Activated CD8-positive, alpha-beta memory T cell treated with anti-CD3 and anti-CD28 coated beads, Interleukin-2, amount 50 U/mL, for 4 hours (primary cell): ENCODE data around the gene NDUFB2.
"Not testable (repeated sequence)": the region's sequence is repeated elsewhere in the genome, so short reads cannot be mapped to it uniquely, and the experiment has no call there.

Source experiments
- DNase-seq: peaks from one replicate; pipeline ENCODE4 v3.0.0-alpha.2; 2020

NDUFB2 gene

DNA sequence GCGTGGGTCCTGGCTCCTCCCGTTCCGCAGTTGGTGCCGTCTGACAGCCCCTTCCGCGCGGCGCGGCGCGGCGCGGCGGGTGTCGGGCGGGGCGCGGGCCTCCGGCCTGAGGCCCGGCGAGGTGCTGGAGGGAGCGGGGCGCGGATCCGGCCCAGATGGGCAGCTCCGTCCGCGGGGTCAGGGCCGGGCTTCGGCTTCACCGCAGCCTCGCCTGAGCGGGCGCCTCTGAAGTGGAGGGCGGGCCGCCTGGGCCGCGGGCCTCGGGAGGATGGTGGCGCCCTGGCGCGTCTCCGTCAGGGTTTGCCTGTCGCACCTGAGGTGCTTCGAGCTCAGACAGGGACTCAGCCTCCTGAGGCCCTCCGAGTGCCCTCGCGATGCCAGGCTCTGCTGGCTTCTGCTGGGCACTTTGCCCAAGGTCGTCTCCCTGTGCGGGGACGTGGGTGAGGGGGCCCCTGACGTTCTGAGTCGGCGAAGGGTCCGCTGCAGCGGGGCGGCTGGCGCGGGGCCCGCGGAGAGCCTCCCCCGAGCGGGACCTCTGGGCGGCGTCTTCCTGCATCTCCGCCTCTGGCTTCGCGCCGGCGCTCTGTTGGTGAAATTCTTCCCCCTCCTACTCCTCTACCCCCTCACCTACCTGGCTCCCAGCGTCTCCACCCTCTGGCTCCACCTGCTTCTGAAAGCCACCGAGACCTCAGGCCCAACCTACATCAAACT lies 23.3 kb upstream of the NDUFB2 start:
- DNase-seq: peak; percentile 61

DNA sequence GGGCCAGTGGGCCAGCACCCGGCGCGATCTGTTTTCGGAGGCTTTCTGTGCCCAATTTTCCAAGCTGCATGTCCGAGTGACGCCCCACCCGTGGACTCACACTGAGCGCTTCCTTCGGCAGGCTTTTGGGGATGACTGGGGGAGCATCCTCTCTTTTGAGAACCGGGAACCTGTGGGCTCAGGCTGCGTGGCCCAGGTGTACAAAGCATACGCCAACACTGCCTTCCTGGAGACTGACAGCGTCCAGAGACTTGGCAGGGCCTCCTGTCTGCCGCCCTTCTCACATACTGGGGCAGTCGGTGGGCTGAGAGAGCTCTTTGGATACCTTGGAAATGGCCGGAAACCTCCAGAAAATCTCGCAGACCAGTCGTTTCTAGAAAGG lies 22.7 kb upstream of the NDUFB2 start:
- no peak for DNase-seq

DNA sequence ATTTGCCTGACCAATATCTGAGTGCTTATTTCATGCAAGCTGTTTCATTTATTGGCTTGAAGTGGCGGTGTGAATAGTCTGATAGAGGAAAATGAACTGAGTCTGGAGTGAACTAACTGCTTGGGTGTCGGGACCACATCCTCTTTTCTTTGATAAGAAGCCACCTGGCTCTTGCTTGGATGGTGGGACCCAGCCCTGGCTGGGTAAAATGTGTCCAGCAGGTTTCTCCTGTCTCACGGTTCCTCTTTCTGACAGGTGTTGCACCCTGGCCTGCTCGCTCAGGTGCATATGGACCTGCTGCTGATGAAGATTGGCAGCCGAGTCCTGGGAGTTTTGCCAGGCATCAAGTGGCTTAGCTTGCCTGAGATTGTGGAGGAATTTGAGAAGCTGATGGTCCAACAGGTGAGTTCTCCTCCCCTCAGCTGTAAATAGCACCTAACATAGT lies 22.1 kb upstream of the NDUFB2 start:
- DNase-seq: no peak

DNA sequence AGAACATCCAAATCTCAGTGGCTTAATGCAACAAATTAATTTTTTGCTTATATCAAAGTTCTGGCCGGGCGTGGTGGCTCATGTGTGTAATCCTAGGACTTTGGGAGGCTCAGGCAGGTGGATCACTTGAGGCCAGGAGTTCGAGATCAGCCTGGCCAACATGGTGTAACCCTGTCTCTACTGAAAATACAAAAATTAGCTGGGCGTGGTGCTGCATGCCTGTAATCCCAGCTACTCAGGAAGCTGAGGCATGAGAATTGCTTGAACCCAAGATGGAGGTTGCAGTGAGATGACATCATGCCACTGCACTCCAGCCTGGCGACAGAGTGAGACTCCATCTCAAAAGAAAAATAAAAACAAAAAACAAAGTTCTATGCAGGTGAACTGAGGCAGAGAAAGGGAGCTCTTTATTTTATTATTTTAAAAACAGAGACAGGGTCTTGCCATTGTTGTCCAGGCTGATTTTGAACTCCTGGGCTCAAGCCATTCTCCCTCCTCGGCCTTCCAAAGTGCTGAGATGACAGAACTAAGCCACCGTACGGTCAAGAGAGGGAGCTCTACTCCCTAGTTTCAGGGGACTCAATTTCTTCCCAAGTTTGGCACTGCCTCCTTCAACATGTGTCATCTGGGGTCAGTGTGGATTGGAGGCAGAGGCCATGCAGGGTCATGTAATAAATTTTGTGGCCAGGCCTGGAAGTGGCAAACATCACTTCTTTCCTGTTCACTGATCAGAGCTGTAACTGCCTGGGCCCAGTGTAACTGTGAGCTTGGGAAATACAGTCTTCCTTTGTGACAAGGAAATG lies 21.4 kb upstream of the NDUFB2 start:
- no peak for DNase-seq

DNA sequence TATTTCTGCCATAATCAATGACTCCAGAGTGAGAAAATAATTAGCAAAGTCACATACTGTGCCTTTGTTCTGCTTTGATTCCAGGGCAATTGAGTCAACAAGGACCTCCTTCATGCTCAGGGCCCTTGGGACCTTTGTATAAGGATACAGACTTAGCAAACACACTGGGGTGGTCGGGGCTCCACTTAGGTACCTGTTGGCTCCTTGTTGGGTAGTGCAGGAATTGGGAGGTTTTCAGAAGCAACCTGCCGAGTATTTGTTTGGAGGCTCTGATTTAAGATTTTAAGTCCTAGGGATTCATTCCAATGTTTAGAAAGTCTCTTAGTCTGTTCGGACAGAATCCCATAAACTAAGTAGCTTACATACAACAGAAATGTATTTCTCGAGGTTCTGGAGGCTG lies 20.8 kb upstream of the NDUFB2 start:
- DNase-seq: no peak

DNA sequence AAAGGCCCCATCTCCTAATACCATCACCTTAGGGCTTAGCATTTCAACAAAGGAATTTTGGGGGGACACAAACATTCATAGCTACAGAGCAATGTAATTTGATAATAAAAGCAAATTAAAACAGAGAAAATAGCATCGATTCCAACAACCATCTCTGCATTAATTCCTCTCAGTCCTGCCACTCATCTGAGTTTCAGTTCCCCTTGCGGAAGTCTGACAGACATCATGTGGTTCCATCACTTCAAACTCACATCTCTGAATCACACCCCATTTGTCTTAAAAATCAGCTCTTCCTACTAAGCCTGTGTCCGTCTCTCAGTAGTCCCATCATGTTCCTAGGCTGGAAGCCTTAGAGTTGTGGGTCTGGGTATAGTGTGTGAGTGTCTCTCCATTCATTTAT lies 20.2 kb upstream of the NDUFB2 start:
- DNase-seq: no peak

DNA sequence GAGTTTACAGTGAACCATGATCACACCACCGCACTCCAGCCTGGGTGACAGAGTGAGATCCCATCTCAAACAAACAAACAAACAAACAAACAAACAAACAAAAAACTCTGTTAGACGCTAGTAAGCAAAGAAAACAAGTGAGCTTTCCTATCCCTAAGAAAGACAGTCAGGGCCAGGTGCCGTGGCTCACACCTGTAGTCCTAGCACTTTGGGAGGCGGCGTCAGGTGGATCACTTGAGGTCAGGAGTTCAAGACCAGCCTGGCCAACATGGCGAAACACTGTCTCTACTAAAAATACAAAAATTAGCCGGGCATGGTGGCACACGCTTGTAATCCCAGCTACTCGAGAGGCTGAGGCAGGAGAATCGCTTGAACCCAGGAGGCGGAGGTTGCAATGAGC lies 19.6 kb upstream of the NDUFB2 start:
- not testable (repeated sequence) for DNase-seq

DNA sequence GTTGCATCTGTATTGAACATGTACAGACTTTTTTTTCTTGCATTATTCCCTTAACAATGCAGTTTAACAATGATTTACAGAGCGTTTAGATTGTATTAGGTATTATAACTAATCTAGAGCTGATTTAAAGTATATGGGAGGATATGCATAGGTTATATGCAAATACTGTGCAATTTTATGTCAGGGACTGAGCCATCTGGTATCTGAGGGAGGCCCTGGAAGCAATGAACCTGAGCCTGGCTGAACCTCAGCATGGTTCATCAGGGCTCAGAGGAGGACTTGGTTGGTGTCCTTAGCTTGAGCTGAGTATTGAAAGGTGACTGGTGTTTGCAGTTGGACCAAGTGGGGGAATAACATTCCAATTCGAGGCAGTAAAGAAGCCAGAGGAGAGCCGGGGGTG lies 19.0 kb upstream of the NDUFB2 start:
- DNase-seq: no peak

DNA sequence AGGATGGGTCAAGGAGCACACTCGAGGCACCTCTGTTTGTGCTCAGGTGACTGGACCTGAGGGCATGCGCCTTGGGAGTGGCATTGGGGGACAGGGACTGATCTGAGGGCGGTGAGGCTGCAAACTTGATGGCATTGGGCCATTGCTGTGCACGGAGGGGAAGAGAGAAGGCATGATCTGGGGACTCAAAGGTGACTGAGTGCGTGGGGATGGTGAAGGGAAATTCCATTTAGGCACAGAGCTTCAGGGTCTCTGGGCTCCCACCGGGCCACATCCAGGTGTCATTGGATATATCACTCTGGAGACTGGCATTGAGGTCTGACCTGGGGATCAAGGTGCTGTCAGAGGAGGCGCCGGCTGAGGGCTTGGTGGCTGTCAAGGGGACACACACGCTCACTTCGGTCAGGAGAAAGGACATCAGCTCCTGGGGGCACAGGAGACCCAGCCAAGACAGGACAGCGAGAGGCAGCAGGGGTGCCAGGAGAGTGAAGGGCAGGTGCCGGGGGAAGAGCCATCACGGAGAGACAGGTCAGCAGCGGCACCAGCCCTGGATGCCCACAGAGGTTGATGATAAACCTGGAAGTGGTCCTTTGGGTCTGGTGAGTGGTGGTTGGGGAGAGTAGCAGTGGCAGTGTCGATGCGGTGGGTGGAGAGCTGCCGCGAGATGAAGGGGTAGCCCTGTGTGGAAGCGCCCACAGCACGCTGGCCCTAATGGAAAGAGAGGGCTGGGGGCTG lies 18.3 kb upstream of the NDUFB2 start:
- no peak for DNase-seq

DNA sequence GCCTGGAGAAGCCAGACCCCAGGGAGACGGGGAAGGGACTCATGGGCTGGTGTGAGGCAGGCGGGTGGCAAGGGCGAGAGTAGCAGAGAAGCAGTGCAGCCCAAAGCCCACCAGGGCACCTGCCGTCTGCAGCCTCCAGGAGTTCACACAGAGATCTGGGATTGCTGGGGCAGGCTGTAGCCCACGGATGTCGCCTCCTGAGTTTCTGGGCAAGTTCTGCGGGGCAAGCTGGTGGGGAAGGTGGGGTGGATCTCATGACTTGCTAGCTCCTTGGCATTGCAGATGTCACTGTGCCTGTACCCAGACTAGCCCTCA lies 17.7 kb upstream of the NDUFB2 start:
- no peak for DNase-seq

DNA sequence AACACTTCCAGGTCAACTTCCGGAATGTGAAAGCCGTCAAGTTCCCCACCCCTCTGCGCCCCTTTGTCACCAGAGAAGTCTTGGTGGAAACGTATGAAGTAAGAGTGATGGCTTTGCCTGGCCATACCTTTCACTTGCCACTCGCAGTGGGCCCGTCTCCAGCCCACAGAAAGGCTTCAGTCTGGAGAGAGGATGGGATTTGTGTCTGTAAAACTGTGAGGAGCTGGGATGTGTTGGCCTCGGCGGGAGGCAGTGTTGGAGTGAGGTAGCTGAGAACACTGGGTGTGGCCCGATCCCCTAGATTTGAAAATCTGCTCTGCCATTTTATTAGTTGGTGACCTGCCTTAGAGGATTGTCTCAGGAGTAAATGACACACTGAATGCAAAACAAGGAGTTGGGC lies 17.3 kb upstream of the NDUFB2 start:
- no peak for DNase-seq

DNA sequence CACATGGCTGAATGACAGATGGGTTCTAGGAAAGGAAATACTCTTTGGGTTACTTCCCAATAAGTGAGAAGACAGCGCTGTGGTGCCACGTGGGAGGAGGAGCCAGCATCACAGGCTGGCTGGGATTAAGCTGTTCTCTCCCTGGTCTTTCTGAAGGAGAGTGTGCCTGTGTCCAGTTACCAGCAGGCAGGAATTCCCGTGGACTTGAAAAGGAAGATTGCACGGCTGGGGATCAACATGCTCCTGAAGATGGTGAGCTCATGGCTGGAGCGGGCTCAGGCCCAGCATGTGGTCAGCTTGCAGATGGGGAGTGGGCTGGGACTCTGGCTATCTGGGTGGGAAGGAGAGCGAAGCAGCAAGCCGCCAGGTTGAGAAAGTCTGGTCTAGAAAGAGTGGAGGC lies 15.6 kb upstream of the NDUFB2 start:
- no peak for DNase-seq

DNA sequence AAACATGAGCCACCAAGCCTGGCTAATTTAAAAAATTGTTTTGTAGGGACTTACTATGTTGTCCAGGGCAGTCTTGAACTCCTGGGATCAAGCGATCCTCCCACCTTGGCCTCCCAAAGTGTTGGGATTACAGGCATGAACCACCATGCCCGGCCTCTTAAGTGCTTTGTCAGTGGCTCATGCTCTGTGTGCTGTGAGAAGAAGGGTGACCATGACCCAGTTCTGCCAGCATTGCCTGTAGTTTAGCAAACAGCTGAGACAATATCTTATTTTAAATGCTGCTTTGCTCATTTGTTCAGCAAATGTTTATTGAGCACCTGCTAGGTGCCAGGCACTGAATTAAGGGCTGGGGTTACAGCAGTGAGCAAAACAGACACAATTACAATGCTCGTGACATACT lies 14.7 kb upstream of the NDUFB2 start:
- DNase-seq: no peak

DNA sequence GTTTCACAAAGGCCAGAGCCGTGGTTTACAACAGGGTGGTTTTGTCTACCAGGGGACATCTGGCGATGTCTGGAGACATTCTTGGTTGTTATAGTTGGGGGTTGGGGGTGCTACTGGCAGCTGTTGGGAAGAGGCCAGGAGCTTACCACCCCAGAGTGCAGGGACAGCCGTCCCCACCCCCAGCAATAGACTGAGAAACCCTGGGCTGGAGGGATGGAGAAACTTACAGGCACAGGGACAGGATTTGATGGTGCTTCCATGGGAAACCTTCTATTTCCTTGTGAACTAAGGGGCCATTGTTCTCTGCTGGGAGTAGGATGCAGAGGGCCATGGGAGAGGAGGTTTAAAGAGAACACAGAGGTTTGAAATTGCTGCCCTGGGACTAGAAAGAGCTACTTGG lies 12.9 kb upstream of the NDUFB2 start:
- no peak for DNase-seq

DNA sequence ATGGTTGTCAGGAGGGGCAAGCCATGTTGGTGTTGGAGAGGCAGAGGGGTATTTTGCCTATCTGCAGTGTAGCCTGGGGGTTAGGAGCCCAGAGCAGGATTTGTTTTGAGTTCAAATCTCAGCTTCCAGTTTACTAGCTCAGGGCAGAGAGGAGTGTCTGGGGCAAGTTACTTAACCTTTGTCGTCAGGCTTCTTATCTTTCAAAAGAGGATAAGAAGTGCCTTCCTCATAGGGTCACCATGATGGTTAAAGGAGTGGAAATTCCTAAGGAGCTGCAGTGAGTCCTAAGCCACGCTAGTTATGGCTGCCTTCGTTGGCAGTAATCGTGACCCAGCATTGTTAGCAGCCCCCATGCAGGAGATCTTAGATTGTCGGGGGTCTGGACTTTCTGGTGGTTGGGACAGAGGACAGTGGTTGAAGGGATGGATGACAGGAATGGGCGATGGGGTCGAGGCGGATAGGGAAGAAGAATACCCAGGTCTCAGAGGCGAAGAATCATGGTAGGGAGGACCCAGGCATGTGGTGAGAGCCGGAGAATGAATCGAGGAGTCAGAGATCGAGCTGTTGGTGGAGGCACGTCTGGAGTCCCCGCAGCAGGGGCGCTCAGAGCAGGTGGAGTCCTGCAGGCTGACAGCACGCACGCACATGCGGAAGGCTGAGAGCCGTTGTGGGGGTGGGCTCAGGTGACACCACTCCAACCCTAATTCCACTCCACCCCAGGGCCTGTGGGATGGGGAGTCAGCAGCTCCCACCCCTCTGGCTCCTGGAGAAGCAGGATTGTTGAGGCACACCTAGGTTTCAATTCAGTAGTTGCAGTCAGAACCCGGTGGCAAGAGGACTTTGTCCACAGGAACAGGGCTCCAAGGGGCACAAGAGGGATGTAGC lies 12.2 kb upstream of the NDUFB2 start:
- DNase-seq: no peak

DNA sequence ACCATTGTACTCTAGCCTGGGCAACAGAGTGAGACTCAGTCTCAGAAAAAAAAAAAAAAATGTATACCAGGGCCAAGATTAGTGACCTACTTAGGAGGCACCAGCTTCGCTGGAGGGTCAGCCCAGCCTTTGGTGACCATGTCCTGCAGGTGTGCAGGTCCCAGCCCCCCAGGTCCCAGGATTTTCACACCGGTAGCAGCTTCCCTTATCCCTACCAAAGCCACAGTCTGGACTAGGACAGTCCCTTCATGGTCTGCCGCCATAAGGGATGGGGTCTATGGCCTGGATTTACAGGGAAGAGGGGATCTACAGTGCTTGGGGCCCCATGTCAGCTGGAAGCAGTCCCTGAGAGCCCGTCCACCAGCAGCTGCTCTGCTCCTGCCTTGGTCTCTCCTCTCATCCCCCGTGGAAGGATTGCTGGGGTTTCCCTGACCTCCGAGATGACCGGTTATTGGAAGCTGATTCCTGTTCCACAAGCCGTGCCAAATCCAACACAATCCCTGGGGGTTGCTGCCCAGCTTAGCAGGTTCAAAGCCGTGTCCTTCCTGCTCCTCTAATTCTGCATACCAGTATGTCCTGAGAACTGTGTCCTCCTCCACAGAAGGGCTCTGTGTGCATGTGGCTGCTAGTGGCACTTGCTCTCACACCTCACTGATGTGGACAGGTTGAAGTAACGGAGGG lies 11.0 kb upstream of the NDUFB2 start:
- no peak for DNase-seq

DNA sequence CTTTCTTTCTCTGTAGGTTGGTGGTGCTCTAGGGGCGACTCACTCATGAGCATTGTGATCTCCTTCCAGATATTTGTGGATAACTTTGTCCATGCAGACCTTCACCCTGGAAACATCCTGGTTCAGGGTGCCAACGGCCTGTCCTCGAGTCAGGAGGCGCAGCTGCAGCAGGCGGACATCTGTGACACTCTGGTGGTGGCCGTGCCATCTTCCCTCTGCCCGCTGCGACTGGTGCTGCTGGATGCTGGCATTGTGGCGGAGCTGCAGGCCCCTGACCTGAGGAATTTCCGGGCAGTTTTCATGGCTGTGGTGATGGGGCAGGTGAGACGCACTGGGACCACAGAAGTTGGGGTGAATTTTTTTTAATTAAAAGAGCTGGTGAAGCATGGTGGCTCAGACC lies 9.6 kb upstream of the NDUFB2 start:
- no peak for DNase-seq

DNA sequence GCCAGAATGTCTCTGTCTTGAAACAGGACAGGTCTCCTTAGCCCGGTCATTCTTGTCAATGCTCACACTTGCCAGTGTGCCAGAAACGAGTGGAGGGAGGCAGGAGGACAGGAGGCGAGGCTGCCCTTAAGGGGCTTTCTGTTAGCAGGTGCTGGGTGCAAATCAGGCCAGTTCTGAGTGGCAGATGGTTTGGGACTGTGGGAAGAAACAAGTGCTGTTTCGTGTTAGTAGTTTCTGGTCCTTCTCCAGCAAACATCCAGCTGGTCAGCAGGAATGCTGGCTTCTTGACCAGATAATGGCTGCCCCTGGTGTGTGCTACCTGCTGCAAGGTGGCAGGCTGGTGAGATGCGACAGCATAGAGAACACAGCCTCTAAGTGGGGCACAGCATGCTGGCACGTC lies 8.2 kb upstream of the NDUFB2 start:
- DNase-seq: no peak

DNA sequence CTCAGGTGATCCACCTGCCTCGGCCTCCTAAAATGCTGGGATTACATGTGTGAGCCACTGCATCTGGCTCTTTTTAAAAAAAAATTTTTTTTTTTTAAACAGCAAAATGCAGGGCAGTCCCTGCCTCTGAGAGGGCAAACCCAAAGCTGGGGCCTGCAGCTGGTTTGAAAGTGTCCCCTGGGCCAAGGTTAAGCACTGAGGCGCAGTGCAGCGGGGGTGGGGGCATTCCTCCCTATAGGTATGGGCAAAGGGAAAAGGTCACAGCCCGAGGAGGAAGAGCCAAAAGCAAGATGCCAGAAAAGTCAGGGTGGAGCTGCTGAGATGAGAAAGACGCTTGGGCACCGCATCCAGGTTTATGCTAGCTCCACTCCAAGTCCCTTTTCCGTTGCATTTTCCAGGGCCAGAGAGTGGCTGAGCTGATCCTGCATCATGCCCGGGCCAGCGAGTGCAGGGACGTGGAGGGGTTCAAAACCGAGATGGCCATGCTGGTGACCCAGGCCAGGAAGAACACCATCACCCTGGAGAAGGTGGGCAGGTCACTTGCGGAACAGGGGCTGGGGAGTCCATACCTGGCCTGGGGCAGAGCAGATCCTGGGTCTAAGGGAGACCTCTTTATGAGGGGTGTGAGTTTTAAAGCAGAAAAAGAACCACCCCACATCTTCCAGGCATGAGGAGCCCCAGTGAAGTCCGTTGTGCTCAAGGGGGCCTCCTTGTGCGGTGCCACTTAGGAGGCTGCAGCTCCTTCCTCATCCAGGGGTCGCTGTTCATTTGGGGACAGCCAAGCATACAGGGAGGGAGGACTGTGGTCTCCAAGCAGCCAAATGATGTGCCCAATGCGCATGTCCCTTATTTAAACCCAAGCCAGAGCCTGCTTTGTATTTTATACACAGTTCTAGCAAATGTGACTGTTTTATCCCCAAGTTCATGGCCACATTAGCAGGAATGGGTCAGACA lies 7.0 kb upstream of the NDUFB2 start:
- DNase-seq: no peak

DNA sequence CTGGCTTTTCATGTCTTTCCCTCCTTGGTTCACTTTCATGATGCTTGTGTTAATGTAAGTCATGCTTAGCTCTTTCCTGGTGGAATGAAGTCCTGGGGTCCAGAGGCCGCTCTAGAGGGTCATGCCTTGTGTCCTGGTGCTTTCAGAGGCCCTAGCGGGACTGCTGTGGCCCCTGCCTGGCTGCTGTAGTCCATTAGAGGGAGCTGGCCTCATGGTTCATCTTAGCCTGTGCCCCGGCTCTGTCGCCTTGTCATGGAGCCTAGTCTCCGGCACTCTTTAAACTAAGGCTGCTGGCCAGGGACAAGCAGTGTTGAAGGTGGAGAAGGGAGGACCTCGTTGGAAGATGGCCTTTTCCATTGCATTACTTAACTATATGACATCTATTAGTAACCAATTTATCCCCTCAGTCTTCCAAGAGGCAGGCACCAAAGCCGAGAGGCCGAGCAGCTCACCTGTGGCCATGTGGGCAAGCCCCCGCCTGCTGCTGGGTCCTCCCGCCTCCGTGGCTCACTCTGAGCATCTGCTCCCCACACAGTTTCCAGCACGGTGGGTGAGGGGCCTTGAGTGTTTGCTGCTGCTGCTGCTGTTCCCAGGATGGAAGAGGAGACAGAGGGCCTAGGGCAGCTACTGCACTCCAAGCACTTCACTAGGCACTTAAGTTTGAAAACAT lies 5.0 kb upstream of the NDUFB2 start:
- no peak for DNase-seq

DNA sequence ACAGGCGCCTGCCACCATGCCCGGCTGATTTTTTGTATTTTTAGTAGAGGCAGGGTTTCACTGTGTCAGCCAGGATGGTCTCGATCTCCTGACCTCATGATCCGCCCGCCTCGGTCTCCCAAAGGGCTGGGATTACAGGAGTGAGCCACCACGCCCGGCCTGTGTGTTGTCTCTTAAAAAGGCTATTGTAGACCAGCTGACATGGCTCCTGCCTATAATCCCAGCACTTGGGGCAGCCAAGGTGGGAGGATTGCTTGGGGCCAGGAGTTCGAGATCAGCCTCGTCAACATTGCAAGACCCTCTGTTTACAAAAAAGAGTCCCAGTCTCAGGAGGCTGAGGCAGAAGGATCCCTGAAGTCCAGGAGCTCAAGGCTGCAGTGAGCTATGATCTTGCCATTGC lies 2.7 kb upstream of the NDUFB2 start:
- DNase-seq: not testable (repeated sequence)
